GM21528 (cell line): ENCODE results near the gene SCLY.
"Not testable (repeated sequence)": the region's sequence is repeated elsewhere in the genome, so short reads cannot be mapped to it uniquely, and the experiment has no call there.

Source experiments
- ATAC-seq: cut with Tn5 transposase; IDR thresholded peaks from one replicate; pipeline ENCODE4 v1.9.1; 2021; ENCODE audit warnings: mild to moderate bottlenecking, moderate library complexity; ENCODE audit not compliant: unreplicated experiment, low FRiP score

SCLY gene

DNA sequence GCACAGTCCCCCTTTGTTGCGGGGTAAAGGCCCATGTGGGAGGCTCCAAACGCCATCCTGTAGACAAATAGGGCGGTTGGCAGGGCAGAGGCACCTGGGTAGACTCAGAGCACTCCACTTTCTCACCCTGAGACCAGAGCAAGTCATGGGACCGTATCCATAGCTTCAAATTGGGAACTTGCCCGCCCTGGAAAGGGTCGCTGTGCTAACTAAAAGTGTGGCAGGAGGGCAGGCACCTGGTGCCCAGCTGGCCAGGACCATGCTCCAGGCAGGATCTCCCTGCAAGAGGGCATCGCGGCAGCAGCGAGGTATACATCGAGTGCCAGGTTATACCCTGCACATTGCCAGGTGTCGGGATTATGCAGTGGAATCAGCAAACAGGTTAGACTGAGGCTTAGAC, 20.8 kb upstream of the SCLY start:
- no peak for ATAC-seq

DNA sequence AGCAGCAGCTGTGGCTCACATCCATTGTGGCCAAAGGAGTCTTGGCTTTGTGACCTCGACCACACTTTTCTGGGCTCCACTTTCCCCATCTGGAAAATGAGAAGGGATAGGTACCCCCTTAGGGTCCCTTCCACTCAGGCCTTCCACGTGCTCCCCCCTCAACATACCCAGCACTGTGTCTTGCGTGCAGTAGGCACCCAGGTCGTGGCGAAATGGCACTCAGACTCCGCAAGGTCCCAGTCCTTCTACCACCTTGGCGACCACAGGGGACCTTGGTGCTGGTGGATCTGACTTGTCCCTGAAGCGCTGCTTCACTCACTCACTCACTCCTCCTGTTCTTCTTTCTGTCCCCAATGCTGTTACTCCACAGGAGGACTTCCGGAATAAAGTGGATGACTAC, 19.9 kb upstream of the SCLY start:
- no peak for ATAC-seq

DNA sequence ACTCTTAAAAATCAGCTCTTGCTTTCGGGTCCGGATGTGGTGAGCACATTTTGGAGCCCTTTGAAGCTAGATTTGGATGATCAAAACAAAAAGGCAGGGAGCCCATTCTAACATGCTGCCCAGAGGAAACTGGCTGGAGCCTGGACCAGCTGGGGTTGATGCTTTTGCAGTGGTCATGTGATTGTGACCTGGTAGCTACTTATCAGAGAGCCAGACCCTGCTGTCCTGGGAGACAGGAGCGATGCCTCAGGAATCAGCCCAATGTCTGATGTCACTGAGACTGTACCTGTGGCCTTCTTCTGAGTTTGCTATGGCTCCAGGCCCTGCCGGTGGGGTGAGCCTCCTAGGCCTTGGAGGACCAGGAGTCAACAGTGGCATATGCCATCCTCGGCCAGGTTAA, 18.7 kb upstream of the SCLY start:
- no peak for ATAC-seq

DNA sequence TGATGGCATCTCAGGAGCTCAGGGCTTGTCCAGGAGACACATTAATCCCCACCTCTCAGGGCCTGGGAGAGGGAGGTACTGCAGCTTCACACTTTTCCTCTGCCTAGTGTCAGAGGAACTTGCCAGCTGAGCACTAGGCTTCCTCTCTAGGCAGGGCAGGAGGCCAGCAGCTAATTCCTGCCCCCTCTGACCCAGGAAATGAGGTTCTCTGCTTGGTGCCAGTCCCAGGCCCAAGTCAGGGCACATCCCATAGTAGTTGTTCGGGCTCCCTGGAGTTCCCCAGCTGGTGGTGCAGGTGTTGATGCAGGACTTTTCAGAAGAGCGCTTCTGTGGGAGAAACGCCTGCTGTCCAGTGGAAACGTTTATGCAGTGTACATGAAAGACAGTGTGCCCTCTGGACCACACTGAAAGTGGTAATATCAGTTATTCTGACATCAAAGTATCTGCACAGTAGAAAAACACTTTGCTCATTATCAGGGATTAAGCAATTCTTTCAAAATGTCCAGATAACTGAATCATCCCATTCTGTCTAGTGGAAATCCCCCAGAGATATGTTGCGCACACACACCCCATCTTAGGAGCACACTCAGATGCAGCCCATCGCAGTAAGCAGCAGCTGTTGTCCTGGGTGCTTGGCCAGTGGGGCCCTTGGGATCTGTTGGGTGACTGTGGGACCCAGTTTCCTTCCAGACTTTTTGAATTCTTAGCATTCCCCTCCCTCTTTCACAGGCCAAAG, 17.8 kb upstream of the SCLY start:
- ATAC-seq: no peak

DNA sequence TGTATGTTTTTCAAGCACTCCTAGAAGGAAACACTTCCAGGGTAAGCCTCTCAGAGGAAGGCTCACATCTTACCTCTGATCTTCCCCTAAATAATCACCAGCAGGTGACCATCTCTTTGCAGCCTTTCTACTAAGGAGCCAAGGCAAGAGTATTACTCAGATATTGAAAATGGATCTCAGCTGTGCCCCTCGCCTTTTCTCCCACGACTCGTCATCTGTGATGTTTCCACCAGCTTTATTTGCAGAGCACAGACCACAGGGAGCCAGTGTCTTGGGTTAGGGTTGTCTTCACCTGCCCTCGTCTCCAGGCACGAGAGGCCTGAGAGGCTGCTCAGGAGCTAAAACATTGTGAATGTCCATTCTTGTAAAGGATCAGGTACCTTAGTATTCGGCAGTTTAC, 16.9 kb upstream of the SCLY start:
- no peak for ATAC-seq

DNA sequence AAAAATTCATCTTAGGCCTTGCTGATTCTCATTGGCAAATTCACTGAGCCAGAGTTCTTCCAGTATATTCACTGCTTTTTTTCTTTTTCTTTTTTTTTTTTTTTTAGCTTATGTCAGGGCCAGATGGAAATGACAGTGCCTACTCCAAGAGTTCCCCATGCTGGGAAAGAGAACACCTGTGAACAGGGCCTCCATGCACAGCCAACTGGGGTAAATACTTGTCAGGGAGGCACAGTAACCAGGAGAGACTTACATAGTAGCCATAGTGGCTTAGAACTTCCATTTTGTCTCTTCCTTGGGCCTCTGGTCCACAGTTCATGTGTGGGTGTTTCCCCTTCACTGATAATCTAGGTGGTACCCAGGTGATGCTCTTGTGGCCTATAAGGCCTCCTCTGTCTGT, 15.2 kb upstream of the SCLY start:
- ATAC-seq: no peak

DNA sequence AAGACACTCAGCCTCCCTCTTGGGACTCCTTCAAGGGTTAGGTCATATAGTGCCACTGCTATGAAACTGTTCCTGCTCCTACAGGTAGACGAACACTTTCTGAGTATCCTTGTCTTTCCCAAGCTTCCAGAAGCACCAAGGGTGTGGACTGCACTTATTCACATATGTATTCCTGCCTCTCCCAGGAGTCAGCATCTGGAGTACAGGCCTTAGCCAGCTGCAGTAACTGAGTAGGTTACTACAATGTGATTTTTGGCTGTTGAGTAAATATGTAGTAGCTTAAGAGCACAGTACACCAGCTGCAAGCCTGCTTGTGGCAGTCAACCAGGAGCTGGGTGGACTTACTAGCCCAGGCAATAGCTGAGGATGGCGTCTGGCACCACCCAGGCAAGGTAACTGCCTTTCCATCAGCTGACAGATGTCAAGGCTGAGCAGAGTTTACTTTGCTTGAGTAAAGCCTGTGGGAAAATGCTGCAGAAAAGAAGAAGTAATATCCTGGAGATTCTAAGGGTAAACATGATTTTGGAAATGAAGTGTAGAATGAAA, 14.0 kb upstream of the SCLY start:
- no peak for ATAC-seq

DNA sequence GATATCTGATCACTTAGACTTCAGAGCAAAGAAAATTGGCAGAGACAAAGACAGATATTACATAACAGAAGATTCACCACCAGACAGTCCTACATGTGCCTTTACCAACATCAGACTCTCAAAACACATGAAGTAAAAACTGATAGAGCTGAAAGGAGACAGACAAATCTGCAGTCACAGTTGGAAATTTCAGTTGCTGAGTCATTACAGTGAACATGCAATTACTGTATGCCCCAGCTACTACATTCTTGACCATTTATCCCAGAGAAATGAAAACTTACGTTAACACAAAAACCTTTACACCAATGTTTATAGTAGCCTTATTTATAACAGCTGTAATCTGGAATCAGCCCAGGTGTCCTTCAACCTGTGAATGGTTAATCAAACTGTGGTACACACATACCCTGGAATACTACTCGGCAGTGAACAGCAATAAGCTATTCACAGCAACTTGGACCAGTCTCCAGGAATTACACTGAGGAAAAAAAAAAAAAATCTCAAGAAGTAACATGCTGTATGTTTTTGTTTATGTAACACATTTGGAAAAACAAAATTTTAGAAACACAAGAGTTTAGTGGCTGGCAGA, 7.5 kb upstream of the SCLY start:
- no peak for ATAC-seq

DNA sequence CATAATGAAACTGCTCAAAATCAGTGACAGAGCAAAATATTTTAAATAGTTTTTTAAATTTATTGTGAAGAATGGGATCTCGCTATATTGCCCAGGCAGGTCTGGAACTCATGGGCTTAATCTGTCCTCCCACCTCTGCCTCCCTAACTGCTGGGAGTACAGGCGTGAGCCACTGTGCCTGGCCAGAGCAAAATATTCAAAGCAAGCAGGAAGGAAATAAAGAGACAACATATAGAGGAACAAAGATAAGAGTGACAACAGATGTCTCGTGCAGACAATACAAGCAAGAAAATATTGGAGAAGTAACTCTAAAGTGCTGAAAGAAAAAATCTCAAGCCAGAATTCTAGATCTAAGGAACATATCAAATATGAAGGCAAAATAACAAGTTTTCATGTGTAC, 5.0 kb upstream of the SCLY start:
- no peak for ATAC-seq

DNA sequence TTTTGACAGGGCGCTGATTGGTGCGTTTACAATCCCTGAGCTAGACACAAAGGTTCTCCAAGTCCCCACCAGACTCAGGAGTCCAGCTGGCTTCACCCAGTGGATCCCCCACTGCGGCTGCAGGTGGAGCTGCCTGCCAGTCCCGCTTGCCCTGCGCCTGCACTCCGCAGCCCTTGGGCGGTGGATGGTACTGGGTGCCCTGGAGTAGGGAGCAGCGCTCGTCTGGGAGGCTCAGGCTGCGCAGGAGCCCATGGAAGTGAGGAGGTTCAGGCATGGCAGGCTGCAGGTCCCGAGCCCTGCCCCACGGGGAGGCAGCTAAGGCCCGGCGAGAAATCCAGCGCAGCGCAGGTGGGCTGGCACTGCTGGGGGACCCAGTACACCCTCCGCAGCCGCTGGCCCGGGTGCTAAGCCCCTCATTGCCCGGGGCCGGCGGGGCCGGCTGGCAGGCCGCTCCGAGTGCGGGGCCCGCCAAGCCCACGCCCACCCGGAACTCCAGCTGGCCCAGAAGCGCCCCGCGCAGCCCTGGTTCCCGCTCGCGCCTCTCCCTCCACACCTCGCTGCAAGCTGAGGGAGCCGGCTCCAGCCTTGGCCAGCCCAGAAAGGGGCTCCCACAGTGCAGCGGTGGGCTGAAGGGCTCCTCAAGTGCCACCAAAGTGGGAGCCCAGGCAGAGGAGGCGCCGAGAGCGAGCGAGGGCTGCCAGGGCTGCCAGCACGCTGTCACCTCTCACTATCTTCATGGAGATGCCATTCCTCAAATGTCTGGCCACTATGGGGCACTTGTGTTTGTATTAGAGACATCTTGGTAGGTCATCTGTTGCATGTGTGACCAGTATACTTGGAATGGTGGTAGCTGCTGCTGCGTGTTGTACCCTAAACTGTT, 2.9 kb upstream of the SCLY start:
- ATAC-seq: not testable (repeated sequence)

DNA sequence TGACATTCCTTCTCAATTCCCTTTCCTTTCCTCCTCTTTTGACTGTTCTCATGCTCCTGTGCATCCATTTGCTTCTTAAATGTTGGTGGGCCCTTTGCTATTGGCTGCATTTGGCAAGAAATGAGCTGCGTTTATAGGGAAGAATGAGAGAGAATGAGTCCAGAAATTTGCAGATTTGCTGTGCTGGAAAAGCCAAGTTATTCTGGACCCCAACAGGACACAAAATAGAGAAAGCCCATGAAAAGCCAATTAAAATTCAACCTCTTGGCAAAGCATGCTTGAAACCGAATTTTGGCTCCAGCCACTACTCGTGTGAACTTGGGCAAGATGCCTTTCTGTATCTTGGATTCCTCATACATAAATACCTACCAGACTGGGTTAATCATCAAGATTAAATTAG, 1.3 kb upstream of the SCLY start:
- no peak for ATAC-seq

DNA sequence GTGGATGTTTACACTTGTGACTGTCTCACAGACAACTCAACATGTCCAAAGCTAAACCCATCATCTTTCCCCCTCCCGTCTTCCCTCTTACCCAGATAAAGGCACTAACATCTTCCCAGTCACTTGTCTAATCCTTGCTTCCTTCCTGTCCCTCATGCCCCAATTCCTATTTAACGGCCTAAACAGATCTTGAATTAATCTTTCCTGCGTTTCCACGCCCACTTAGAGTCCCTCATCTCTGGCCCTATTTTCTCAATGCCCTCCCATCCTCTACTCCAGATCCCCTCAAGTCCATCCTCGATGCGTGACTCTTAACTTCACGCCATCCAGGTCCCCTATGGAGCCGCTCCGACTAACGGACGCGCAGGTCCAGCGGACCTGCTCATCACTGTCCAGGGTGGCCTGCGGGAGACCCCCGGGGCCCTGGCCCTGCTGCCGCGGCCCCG, 682 bp upstream of the SCLY start:
- ATAC-seq: no peak

DNA sequence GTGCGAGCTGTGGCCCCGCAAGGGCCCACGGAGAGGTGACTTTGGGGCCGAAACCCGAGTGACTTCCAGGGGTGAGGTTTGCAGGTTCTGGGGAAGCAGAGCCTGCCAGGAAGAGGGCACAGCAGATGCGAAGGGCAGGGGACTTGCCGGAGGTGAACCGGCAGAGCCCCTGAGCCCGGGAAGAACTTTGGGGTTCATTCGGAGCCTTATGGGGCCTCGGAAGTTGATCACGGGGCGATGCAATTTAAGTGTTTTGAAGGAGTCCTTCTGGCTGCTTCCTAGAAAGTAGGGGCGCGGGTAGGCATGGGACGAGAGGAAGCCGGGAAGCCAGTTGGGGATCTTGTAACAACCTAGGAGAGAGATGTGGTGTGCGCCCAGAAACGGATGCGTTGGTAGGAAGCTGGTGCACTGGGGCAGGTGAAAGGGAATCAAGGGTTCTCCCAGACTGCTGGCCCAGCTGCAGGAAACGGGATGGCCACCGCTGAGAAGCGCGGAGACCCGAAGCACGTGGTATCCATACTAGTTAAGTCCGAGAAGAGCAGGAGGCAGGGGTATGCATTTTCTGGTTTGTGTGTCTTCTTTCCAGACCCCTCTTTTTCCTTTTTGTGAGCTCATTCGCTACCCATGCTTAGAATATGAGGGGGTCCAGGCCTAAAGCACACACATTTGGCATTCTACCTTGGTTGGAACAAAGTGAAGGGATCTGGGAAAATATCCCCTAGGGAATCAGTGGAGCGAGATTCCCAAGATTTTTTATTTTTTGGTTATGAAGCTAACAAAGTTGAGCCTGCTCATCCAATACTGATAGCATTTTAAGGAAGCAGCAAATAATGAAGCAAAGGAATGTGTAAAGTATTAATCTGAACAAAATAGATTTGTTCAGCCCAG, 758 bp downstream of the SCLY start:
- peak; percentile 29 for ATAC-seq

DNA sequence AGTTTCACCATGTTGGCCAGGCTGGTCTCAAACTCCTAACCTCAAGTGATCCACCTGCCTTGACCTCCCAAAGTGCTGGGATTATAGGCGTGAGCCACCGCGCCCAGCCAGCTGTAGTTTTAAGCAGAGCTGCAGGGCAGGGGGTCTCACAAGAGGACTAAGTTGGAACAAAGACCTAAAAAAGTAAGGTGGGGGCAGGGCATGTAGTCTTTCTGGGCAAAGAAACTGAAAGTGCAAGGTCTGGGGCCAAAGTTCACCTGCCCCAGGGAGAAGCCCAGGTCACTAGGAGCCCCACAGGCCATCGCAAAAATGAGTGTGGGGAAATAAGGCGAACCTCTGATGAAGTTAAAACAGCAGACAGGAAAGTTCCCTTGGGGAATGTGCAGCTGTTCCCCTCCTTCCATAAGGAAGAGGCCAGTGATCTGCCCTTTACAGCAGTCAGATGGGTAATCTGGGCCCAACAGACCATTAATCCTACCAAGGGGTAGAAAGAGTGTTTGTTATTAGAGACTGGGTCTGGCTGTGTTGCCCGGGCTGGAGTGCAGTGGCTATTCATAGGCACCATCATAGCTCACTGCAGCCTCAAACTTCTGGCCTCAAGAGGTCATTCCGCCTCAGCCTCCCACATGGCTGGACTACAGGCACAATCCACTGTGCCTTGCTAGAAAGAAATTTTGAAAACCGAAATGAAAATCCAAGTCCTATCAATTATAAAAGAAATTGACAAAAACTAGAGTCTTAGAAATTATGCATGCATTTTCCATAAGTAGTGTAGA, 2.8 kb downstream of the SCLY start:
- ATAC-seq: no peak

DNA sequence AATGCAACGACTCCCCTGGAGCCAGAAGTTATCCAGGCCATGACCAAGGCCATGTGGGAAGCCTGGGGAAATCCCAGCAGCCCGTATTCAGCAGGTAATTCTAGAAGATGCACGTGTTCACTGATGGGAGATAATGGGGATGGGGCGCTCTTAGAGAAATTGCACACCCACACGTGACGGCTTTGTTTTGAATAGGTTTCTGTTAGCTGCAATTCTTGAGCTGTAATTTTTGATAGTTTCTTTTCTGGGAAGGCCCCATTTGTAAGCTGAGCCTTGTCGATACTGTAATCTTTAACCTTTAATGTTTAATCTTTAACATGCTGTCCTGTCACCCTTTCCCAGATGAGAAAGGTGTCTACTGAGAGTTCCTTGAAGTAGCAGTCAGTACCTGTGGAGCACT, 3.6 kb downstream of the SCLY start:
- ATAC-seq: no peak

DNA sequence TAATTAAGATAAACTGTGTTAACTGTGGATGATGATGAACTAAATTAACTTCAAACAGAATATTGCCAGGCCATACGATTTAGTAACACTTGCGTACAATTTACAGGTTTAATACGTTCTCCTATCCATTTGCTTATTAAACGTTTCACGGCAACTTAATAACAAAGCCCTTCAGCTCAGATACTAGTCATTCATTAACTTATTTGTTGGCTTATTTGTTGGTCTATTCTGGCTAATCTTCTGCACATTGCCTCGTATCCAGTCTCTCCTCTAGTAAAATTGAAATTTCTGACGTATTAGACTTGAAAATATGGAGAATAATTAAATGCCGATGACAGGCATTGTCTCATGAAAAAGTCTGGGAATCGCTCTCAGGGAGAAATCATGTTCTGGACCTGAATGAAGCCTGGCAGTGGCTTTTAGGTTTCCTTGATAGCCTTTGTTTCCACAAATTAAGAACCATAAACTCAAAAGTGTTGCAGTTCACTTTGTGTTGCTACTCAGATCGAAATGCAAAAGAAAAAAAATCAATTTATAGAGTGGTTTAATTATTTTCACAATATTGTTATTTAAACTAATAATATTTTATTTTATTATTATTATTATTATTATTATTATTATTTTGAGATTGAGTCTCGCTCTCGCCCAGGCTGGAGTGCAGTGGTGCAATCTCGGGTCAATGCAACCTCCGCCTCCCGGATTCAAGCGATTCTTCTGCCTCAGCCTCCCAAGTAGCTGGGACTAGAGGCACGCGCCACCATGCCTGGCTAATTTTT, 4.5 kb downstream of the SCLY start:
- ATAC-seq: no peak

DNA sequence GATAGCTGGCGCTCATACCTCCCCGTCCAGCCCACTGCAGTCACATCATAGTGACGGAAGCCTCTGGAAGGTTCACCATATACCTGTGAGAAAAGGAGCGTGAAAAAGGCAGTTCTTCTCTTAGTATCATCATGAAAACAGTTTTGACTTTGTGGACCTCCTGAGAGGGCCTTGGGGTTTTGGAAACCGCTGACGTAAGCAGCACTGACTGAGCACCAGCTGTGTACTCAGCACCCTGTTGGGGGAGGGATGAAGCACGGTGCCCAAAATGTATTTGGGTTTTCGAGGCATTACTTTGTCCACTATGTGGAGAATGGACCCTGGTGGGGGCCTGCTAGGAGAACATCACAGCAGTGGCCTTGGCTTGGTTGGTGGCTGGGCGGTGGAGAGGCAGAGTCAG, 5.4 kb downstream of the SCLY start:
- no peak for ATAC-seq

DNA sequence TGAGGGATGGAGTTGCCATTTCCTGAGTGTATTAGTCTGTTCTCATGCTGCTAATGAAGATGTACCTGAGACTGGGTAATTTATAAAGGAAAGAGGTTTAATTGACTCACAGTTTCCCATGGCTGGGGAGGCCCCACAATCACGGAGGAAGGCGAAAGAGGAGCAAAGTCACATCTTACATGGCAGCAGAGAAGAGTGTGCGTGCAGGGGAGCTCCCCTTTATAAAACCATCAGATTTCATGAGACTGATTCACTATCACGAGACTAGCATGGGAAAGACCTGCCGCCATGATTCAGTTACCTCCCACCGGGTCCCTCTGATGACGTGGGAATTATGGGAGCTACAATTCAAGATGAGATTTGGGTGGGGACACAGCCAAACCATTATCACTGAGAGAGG, 5.9 kb downstream of the SCLY start:
- ATAC-seq: not testable (repeated sequence)

DNA sequence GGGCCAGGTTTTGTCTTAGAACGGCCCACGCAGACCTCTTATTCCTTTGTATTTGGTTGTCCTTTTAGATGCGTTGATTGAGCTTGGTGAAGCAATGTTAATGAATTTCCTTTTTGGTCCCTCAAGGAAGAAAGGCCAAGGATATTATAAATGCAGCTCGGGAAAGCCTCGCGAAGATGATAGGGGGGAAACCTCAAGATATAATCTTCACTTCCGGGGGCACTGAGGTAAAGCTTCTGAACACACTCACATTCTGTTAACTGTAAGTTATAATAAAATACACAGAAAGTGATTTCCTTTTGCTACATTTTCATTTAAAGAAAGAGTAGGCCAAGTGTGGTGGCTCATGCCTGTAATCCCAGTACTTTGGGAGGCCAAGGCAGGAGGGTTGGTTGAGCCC, 7.1 kb downstream of the SCLY start:
- no peak for ATAC-seq
